K562 (cell line): ENCODE results near the gene JUND. TPM values are rescaled to one million over a fixed set of nuclear protein-coding genes. Genes with fewer than 3 reads are reported as not detected.

Source experiments
- ATAC-seq: fragments of 200-7000 bp; cut with Tn5 transposase; 3 replicates; pipeline ENCODE4 v1.9.1; 2020; ENCODE audit warnings: moderate library complexity
- BruUV-seq: library from RNA; stranded (reverse); fragments of 400-500 nt; replicated peaks from 2 replicates; lab custom pipeline; 2021; lab: Mats Ljungman, UMichigan
- CTCF ChIA-PET: fragments of 300-600 bp; formaldehyde crosslinking; extraction: SDS; loops from one replicate; lab custom pipeline; 2021; ENCODE audit warnings: low intra/inter-chr PET ratio; lab: Yijun Ruan, JAX
- POLR2A ChIA-PET: fragments of 300-600, 350-650 bp; sonication (Branson Sonifier 250); formaldehyde crosslinking; extraction: SDS; loops from one replicate; lab custom pipeline; 2021; ENCODE audit warnings: antibody characterized with exemption, inconsistent platforms; lab: Yijun Ruan, JAX
- DNase-seq, 4 experiments: peaks; one replicate each; pipeline versions ENCODE4 v3.0.0 to v3.0.0-alpha.2; 2011 to 2018; ENCODE audit warnings: low spot score in 3 of 4, mixed read lengths in 3 of 4; ENCODE audit errors: extremely low read depth in 1 of 4
- FAIRE-seq: peaks from 2 replicates; lab custom pipeline; 2011; peaks lifted over from hg19 to GRCh38; lab: Jason Lieb, UNC
- H2AFZ ChIP-seq: 2 replicates; pipeline ENCODE4 v1.6.0; 2011; ENCODE audit warnings: low read depth, low read length, control low read depth, inconsistent platforms
- H3K27ac ChIP-seq: fragments of 200-600 bp; 3 replicates; pipeline ENCODE4 v1.8.0; 2011; ENCODE audit warnings: low read depth, mild to moderate bottlenecking, control low read depth, inconsistent platforms, low read length, moderate library complexity, mixed read lengths; ENCODE audit errors: extremely low read depth
- H3K27me3 ChIP-seq, 2 experiments: fragments of 300-600 bp in 1 of 2; 2 replicates in 1 of 2; 3 replicates in 1 of 2; pipeline versions ENCODE4 v1.6.0 to v1.8.0; 2011; ENCODE audit warnings: inconsistent platforms in 2 of 2, low read length in 2 of 2, mild to moderate bottlenecking in 1 of 2, mixed read lengths in 1 of 2, moderate library complexity in 1 of 2; ENCODE audit not compliant: control insufficient read depth in 2 of 2, insufficient read depth in 2 of 2
- H3K36me3 ChIP-seq: fragments of 300-600 bp; 3 replicates; pipeline ENCODE4 v1.8.0; 2011; ENCODE audit warnings: mild to moderate bottlenecking, low read length, inconsistent platforms; ENCODE audit not compliant: control insufficient read depth, insufficient read depth
- H3K4me1 ChIP-seq, 2 experiments: fragments of 200-600 bp in 1 of 2; replicated peaks in 1 of 2; 2 replicates in 1 of 2; 3 replicates in 1 of 2; pipeline versions ENCODE4 v1.5.1 to v1.8.0; 2011; ENCODE audit warnings: inconsistent platforms in 2 of 2, low read length in 2 of 2, mild to moderate bottlenecking in 1 of 2, mixed read lengths in 1 of 2, moderate library complexity in 1 of 2; ENCODE audit not compliant: control insufficient read depth in 2 of 2, insufficient read depth in 2 of 2
- H3K4me2 ChIP-seq: 2 replicates; pipeline ENCODE4 v1.6.1; 2011; ENCODE audit warnings: low read length, control low read depth, inconsistent platforms, mixed read lengths; ENCODE audit not compliant: insufficient read depth
- H3K4me3 ChIP-seq: fragments of 200-600 bp; sonication (generic), shearing (Covaris generic); 2 replicates; pipeline ENCODE4 v1.5.1; 2016; ENCODE audit warnings: control low read depth, inconsistent platforms
- H3K79me2 ChIP-seq: fragments of 200-600 bp; 3 replicates; pipeline ENCODE4 v1.8.0; 2011; ENCODE audit warnings: low read length, inconsistent platforms; ENCODE audit not compliant: control insufficient read depth, insufficient read depth
- H3K9ac ChIP-seq, 2 experiments: 2 replicates each; pipeline versions ENCODE4 v1.6.0 to v1.6.1; 2011; ENCODE audit warnings: low read depth in 2 of 2, low read length in 2 of 2, control low read depth in 1 of 2, inconsistent platforms in 1 of 2, mild to moderate bottlenecking in 1 of 2, mixed read lengths in 1 of 2; ENCODE audit not compliant: insufficient read depth in 1 of 2
- H3K9me1 ChIP-seq: one replicate; pipeline ENCODE4 v1.6.0; 2011; ENCODE audit warnings: inconsistent platforms, mild to moderate bottlenecking, low read length, moderate library complexity; ENCODE audit not compliant: control insufficient read depth, insufficient read depth
- H3K9me3 ChIP-seq: replicated peaks from 2 replicates; pipeline ENCODE4 v1.5.1; 2011; ENCODE audit warnings: low read depth, low read length, inconsistent platforms; ENCODE audit not compliant: control insufficient read depth, insufficient read depth
- H4K20me1 ChIP-seq: replicated peaks from 2 replicates; pipeline ENCODE4 v1.6.1; 2011; ENCODE audit warnings: low read length, inconsistent platforms, mixed read lengths; ENCODE audit not compliant: control insufficient read depth, insufficient read depth
- BCOR ChIP-seq: fragments of 450-650 bp; IDR thresholded peaks from 2 replicates; pipeline ENCODE4 v1.6.1; 2016
- CBX3 ChIP-seq, 2 experiments: IDR thresholded peaks; 1 replicate in 1 of 2; 2 replicates in 1 of 2; pipeline ENCODE4 v1.6.1; 2012; ENCODE audit warnings: inconsistent platforms in 2 of 2, low read length in 2 of 2, borderline replicate concordance in 1 of 2, control low read depth in 1 of 2
- EP400 ChIP-seq: fragments of 450-650 bp; IDR thresholded peaks from 2 replicates; pipeline ENCODE4 v1.6.1; 2017; ENCODE audit warnings: antibody characterized with exemption, mild to moderate bottlenecking, moderate library complexity
- HDAC3 ChIP-seq: fragments of 450-650 bp; IDR thresholded peaks from 2 replicates; pipeline ENCODE4 v1.6.1; 2018; ENCODE audit warnings: borderline replicate concordance, mild to moderate bottlenecking, moderate library complexity; ENCODE audit not compliant: partially characterized antibody
- MXD1 ChIP-seq: fragments of 250-450 bp; sonication (Bioruptor Pico); IDR thresholded peaks from 2 replicates; pipeline ENCODE4 v1.8.0; 2021; ENCODE audit warnings: borderline replicate concordance, mild to moderate bottlenecking, moderate library complexity; ENCODE audit not compliant: poor library complexity, severe bottlenecking
- RBM25 ChIP-seq: fragments of 200-400 bp; formaldehyde crosslinking; IDR thresholded peaks from 2 replicates; pipeline ENCODE4 v1.6.1; 2018; ENCODE audit warnings: low read length, low read depth, moderate library complexity; ENCODE audit not compliant: severe bottlenecking
- SPI1 ChIP-seq: IDR thresholded peaks from 2 replicates; pipeline ENCODE4 v1.6.1; 2011; ENCODE audit warnings: low read depth, low read length, control low read depth, borderline replicate concordance
- ZNF121 ChIP-seq: sonication (generic); formaldehyde crosslinking; conservative IDR thresholded peaks from 2 replicates; pipeline ENCODE4 v1.8.0; 2022; ENCODE audit warnings: missing genetic modification reagents
- WGBS: fragments of 100-300 bp; shearing (Covaris generic); methylation state at CpG from one replicate; pipeline ENCODE4 v1.1.6; 2016; ENCODE audit warnings: low coverage, mixed read lengths; ENCODE audit not compliant: insufficient coverage; ENCODE audit errors: missing lambda C conversion rate; 5-methylcytosine and 5-hydroxymethylcytosine counted together
- in situ Hi-C: fragments of 300-500 bp; cut with MboI; formaldehyde crosslinking; loops from 4 replicates; pipeline ENCODE4 v1.15.0; 2018; ENCODE audit warnings: inconsistent platforms, mixed read lengths
- intact Hi-C: fragments of 100-400 bp; cut with micrococcal nuclease; formaldehyde crosslinking; loops from 2 replicates; pipeline ENCODE4 v1.14.2; 2022
- polyA plus RNA-seq, 8 experiments: library from polyadenylated mRNA; depleted of rRNA in 4 of 8; stranded (reverse) in 5 of 8; unstranded in 3 of 8; fragments of >200 nt; fragmentation: Nextera tagmentation in 2 of 8; fragmentation: Illumina TruSeq in 1 of 8; extraction: Ambion mirVana in 2 of 8; extraction: Trizol in 1 of 8; gene quantifications; 2 replicates each; pipeline versions ENCODE4 v1.2.1 to v1.2.3, GENCODE V29; 2011 to 2014; ENCODE audit warnings: inconsistent platforms in 1 of 8, missing spikeins in 1 of 8
- total RNA-seq, 7 experiments: library from RNA; depleted of rRNA in 6 of 7; stranded (reverse); fragments of >200 nt in 6 of 7; fragmentation: Illumina TruSeq in 2 of 7; extraction: Trizol in 2 of 7; gene quantifications; 2 replicates each; pipeline versions ENCODE4 v1.2.1 to v1.2.3, GENCODE V29; 2011 to 2021; ENCODE audit warnings: low replicate concordance in 1 of 7

Gene JUND
- total and polyA plus RNA-seq, 9 of the 15 experiments (the other 6 are each of a cell fraction or from before 2014, with no cell fraction given) = 6.4 to 286 (median 42.3) TPM

DNA sequence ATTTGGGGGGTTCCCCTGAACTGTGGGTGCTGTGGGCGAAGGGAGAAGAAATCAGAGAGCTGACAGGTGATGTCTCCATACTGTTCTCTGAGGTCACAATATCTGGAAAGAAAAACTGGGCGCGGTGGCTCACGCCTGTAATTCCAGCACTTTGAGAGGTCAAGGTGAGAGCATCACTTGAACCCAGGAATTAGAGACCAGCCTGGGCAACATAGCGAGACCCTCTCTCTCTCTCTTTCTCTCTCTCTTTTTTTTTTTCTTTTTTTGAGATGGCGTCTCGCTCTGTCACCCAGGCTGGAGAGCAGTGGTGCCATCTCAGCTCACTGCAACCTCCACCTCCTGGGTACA lies 29.1 kb downstream of the JUND start:
- FAIRE-seq = no peak
- peaks cover 5 to 26% of the 10 kb centered on the region in 2 experiments; a peak in 3 of 5 replicates for H3K4me1 ChIP-seq
- H3K9me3 ChIP-seq = no peaks in the 10 kb centered on the region
- no peaks in the 10 kb centered on the region for H3K36me3 ChIP-seq
- H3K79me2 ChIP-seq = no peaks in the 10 kb centered on the region
- no peak overlapping the region for H3K9ac ChIP-seq
- POLR2A ChIA-PET = interaction anchor here (0.5 to 1.8 kb wide), 7 partner anchors 9 to 246 kb away, joined by 3 to 6 read pairs (median 3); no protein-coding TSS in a partner anchor
- H3K27ac ChIP-seq = no peak overlapping the region
- H3K4me3 ChIP-seq = no peak overlapping the region
- WGBS = 15% methylated on average over 6 of the region's 7 CpGs
- no peak for ATAC-seq
- peaks cover 6 to 9% of the 10 kb centered on the region in 2 experiments; a peak in 3 of 5 replicates for H3K27me3 ChIP-seq
- TF ChIP-seq MXD1 (CRISPR knock-in tag) (no peak), SPI1 (no peak), BCOR (0 out of 2 replicates have a peak, but pooled peaks have one; percentile 21), CBX3 (IDR thresholded peaks at IDR 0.05; ENCODE audit: borderline replicate concordance in 1 of 2, low read length in 2 of 2) (no peak), HDAC3 (no peak), RBM25 (peak; percentile 57), EP400 (no peak), ZNF121 (CRISPR knock-in tag) (peak; percentile 67)
- TF ChIP-seq, all 486 proteins: peak for 3
- CTCF ChIA-PET = interaction anchor here (0.7 to 3.0 kb wide), 7 partner anchors 13 to 314 kb away, joined by 3 to 55 read pairs (median 6); partner anchors contain the start of gene ARRDC2
- no TSS peak for BruUV-seq
- DNase-seq = no peak
- Histone ChIP-seq H3K9me1 (peaks cover 3% of the 10 kb centered on the region), H4K20me1 (no peaks in the 10 kb centered on the region), H2AFZ (no peak overlapping the region), H3K4me2 (no peak overlapping the region)
- intact Hi-C loops (loop anchor here (1.0 to 5.0 kb wide), 2 partner anchors 139 to 190 kb away; no protein-coding TSS in a partner anchor), in situ Hi-C loops (loop anchor here (5.0 kb wide), 1 partner anchor 45 kb away; no protein-coding TSS in a partner anchor)
